Fibroblast of the conjunctiva (primary cell): ENCODE results near the gene WHRN.

ENCODE experiments used
- DNase-seq: peaks from one replicate; pipeline ENCODE4 v3.0.0-alpha.2; 2010; ENCODE audit warnings: low read depth

Gene WHRN

DNA sequence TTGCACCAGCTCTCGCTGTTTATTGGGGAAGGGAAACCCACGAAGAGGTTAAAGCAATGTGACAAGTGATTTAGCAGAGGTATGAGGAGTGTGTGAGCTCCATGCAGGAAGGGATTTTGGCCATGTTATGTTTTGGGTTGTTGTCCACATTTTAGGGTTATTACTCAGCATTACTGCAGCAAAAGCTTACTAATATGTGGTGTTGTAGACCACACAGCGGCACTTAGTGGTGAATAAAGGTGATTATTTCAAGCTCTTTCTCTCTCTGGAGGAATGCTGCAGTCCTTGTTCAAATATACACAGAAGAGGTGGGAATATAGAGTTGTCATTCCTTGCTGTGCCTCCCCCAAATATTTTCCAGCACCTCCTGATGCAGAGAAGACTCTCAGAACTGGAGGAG lies 87.8 kb downstream of the WHRN start:
- DNase-seq, result no peak

DNA sequence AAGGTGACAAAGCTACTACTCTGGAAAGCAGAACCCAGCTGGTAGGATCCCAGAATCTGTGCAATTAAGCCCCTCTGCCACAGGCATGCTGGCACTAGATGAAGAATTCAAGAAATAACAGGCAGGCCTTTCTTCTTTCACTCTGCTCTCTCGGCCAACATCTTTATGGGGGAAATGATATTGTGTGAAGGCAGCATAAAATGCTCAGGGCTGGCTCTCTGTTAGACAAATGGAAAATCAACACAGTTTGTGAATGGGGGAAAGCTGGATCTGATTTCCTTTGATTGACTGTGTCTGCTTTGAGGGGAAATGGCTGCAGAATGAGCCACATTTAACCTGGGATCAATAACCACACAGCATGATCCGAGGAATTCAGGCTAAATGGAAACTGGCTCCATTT lies 88.4 kb downstream of the WHRN start:
- DNase-seq, result no peak

DNA sequence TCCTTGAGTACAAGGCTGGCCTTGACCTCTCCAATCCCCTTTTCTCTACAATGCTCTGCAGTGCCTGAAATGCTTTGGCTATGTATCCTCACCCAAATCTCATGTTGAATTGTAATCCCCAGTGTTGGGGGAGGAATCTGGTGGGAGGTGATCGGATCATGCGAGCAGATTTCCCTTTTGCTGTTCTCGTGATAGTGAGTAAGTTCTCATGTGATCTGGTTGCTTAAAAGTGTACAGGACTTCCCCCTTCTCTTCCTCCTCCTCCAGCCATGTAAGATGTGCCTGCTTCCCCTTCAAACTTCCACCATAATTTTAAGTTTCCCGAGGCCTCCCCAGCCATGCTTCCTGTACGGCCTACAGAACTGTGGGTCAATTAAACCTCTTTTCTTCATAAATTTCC lies 89.0 kb downstream of the WHRN start:
- DNase-seq, result no peak

DNA sequence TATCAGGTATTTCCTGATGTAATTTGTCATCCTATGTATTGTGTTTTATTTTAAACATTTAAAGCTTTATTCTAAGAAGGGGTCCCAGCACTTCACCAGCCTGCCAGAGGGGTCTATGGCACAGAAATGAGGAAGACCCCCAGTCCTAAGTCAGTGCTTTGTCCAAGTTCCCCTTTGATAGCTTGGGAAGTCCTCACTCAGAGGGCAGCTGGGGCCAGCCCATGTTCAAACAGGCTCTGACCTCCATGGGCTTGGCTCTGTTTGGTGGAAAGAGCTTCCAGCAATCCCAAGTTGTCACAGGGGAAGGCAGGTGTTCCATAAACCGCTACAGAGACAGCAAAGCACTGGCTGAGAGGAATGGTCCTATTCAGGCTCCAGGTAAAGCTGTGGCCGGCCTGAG lies 90.9 kb downstream of the WHRN start:
- no peak for DNase-seq

DNA sequence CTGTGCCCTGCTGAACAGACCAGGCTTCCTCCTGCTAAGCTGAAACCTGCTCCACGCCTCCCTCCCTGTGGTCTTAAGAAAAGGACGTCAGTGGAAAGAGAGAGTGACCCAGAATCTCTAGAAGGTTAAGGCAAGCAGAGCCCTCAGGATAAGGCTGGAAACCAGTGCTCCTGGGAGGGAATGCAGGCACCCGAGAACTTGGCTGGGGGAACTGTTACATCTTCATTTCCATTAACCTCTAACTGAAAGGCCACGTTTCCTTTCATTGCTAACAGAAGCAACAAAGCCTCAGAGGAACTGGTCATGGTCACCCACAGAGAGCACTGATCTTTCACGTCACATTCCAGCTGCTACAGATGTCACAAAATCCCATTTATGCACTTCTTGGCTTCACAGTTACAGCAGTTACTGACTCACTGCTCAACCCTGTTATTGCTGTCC lies 91.4 kb downstream of the WHRN start:
- no peak for DNase-seq

DNA sequence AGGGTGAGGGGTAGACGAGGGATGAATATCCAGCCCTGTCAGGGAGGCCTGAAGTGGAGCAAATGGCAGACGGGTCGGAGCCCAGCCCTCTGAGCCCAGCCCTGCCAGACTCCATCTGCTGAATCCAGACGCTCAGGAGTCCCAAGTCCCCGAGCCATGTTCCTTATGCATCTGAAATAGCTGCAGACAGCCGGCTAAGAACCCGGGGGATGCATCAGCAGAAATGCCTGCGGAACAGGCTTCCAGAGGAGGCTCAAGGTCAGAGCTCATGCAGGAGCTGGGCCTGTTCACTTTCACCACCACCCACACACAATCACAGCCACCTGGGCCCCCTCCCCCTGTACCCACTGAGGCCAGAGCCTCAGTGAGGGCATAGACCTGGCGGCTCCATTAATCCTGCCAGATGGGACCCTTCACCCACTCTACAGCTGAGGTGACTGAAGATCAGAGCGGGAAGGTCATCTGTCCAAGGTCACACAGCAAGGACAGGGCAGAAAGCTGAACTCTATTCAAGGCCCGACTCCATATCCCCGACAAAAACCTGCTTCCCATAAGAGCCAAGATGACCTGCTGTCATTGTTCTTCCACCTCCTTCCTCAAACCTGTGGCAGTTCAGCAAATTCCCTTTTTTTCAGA lies 93.1 kb downstream of the WHRN start:
- DNase-seq, result no peak

DNA sequence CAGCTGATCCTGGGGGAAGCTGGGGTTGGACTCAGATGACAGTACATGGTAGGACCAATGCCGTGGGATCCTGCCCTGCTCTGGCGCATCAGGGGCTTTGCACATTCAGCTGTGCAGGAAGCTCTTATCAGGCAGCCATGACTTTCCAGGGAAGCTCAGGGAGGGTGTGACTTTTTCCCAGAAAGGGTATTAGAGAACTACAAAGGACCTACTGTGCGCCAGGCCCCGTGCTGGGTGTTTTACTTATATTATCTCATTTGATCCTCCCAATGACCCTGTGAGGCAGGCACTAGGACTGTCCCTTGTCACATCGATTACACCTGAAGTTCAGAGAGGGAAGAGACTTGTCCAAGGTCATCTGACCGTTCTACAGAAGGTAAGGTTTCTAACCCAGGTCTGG lies 93.8 kb downstream of the WHRN start:
- DNase-seq, result no peak

DNA sequence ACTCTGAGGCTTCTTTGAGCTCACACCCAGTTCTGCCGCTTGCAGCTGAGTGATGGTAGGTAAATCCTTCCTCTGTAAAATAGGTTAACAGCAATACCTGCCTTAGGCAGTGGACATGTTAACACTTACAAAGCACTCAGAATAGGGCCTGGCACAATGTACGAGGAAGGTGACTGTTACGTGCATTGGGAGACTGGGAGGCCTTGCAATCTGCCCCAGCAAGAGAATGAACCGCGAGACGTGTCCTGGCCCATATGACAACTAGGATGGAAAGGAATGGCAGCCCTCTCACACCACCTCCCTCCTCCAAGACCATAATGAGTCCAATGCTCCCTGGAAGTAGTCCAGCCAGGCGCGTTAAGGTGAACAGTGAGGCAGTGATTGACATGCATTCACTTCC lies 94.4 kb downstream of the WHRN start:
- DNase-seq, result no peak

DNA sequence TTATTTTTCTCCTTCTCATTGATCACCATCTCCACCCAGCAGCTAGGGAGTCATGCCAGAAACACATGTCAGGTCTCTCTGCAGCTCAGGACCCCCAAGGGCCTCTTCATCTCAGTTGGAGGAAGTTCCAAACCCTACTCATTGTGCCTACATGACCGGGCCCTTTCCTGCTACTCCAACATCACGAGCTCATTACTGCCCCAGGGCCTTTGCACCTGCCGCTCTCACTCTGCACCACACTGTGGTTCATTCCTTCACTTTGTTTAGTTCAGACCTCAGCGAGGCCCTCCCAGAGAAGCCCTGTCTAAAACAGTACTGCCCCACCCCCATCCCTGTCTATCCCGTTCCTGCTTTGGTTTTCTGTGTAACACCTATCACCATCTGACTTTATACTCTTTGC lies 95.4 kb downstream of the WHRN start:
- DNase-seq, result no peak

DNA sequence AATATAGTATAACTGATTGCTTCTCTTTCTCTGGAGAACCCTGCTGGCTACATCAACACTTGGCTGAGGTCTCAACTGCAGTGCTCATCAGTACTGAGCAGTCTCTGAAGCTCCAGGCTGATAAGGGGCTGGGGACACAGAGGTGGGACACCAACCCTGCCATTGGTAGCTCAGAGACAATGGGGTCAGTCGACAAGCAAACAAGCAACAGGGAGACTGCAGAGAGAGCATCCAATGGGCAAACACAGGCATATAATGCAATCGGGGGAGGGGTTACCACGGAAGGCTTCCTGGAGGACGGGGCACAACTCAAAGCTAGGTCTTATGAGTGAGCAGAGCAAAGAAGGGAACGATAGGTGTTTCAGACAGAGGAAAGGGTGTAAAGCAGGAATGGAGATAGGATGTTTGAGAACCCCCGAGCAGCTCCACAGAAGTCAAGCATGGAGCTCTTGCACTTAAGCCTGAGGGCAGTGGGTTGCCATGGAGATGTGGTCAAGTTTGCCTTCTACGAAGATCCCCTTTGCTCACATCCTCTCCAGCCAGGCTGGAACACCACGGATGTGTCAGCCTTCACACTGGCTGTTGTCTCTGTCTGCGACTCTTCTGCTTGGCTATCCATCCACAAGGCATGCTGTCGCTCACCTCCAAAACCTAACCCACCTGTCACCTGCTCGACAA lies 96.0 kb downstream of the WHRN start:
- DNase-seq, result no peak

DNA sequence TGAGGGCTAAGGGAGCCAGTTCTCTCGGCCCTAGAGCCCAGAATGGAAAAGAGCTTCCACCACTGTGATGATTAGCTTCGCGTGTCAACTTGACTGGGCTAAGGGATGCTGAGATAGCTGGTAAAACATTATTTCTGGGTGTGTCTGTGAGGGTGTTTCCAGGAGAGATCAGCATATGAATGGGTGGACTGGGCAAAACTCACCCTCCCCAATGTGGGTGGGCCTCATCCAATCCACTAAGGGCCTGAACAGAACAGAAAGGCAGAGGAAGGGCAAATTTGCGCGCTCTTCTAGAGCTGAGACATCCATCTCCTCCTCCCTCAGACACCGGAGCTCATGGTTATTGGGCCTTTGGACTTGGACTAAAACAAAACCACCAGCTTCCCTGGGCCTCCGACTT lies 96.6 kb downstream of the WHRN start:
- no peak for DNase-seq

DNA sequence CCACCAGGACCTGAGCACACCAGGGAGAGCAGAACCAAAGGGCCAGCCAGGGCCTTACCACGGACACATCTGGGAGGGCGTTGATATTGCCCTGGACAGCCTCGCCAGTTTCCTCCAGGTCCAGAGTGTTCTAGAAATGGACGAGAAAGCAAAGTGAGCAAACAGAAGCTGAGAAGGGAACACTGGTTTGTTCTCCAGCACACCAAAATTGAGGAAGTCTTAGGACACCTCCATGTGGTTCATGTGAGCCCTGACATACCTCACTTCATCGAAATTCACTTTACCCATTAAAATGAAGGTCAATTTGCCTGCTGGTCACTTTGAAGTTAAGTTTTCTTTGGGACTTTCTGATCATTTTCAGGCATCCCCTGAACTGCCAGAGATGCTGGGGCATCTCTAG lies 97.4 kb downstream of the WHRN start:
- DNase-seq, result no peak

DNA sequence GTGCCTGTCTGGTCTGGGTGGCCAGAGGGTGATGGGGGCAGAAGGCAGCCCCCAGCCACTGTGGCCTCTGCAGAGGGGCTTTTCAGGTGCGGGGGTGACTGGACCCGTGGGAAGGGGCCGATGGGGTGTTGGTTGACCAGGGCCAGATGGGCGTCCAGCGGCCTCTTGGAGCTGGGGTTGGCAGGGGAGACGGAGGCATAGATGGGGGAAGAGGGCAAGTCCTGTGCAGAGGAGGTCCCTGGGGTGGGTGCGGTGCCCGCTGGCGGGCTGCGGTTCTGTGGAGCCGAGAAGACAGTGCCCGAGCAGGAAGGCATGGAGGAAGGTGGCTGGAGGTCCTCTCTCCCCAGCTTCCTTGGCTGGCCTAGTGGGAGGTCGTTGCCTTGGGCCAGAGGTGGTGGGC lies 98.8 kb downstream of the WHRN start:
- DNase-seq, result no peak

DNA sequence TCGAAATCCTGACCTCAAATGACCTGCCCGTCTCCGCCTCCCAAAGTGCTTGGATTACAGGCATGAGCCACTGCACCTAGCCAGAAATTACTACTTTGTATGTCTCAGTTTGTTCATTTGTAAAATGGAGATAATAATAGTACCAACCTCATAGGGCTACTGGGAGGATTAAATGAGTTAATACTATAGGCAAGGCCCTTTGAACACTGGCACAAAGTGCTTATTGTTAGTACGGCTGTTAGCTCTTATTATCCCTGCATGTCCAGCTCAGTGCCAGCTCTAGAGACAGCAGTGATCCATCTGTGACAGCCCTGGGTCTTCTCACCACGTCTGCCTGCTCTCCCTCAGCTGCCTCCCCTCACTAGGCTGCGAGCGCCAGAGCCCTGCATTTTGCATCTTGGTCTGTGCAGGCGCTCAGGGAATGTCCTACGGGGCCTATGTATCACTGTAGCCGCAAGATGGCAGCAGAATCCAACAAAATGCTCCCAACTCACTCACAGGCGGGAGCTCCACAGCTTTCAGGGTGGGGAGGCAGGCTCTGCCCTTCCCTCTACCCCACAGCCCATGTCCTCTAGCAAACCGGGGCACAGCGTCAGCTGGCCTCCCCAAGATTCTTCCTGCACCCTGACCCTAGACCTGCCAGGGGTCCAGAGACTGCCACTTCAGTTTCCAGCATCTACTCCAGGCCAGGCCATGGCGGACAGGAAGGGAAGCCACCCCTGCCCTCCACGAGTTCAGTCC lies 99.8 kb downstream of the WHRN start:
- peak; percentile 65 for DNase-seq

DNA sequence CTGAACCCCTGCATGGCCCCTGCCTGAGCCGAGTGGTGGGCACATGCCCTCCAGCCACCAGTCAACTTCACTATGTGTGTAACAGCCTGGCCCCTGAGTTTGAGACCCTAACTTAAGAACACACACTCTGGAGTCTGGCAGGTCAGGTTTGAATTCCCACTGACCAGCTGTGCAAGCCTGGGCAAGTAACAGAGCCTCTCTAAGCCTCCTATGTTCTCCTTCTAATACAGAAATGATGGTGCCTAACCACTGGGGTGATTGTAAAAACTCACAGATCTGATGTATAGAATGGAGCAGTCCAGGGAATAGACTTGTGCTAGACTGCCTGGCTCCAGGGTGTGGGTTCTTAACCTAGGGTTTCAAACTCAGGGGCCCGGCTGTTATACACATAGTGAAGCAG lies 100.7 kb downstream of the WHRN start:
- DNase-seq, result no peak

DNA sequence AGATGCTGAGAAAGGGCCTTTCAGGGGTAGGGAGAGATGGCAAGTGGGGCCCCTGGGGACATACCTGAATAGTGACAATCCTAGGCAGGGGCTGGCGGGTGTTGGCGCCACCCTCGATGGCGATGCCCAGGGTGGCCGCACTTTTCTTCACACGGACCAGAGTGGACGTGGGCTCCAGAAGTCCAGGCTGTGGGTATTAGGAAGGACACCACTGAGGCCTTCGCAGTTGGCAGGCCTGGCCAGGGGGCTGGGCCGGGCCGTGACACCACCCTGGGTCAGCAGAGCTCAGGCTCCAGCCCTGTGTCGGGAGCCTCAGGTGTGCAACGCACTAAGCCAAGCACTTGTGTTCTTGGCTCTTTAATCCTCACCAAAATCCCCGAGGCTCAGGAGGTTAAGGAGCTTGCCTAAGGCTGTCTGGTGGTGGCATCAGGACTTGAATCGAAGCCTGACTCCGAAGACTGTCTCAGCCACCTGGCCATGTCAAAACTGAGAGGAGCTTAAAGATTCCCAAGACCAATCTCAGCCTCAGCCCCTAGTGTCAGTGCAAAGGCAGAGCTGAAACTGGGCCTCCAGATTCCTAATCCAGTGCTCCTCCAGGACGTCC lies 102.0 kb downstream of the WHRN start:
- no peak for DNase-seq

DNA sequence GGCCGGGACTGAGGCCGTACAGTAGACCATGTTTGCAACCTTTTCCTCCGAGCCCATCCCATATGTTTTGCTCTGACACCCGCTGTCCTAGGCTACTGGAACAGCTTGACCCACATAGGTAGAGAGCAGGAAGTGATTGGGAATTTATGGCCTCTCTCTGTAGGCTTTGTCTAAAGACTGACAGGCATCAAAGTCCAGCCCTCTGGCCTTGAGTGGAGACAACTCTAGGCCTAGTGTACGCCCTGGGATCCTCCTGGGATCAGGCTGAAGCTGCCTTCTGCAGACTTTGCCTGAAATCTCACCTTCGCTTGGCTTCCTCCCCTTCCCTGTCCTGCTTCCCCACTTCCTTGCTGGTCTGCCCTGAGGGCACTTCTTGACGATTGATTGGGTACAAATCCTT lies 103.9 kb downstream of the WHRN start:
- no peak for DNase-seq

DNA sequence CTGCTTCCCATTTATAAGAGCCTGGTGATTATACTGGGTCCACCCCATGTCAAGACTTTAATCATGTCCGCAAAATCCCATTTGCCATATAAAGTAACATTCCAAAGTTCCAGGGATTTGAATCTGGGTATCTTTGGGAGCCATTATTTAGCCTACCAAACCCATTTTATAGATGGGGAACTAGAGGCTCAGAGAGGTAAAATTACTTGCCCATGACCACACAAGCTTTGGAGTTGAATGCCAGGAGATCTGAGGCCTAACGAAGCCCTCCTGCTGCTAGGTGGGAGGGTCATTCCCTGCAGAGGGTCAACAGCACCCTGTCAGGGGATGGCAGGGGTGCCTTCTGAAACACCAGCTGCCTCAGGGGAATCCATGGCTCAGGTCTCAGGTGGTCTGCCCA lies 104.5 kb downstream of the WHRN start:
- no peak for DNase-seq

DNA sequence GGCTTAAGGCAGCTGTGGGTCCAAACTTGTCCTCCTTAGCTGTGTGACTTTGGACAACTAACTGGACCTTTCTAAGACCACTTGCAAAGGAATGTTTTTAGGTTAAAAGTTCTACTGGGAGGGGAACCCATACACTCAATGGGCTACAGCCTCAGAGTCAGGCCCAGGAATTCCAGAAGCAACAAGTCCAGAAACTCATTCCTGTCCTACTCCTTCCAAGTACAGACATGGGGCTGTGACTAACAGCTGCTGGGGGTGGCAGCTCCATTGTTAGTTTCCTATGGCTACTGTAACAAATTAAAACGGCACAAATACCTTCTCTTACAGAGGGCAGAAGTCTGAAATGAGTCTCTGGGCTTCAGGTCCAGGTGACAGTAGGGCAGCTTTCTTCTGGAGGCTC lies 105.1 kb downstream of the WHRN start:
- no peak for DNase-seq

DNA sequence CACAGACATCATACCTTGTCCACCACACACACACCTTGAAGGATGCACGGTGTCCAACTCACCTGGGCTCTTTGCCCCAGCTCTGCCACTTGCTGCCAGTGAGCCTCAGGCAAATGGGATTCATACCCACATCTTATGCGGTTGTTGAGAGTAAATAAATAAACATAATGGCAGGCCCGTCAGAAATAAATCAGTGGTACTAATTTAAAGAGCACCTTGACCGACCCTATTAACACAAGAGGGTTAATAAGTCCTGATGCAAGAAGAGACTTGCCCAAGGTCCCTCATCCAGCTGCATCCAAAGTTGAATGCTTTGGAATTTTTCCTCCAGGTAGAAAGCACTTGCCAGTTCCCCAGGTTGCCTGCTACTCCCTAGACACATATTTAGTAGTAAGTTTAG lies 105.9 kb downstream of the WHRN start:
- no peak for DNase-seq

DNA sequence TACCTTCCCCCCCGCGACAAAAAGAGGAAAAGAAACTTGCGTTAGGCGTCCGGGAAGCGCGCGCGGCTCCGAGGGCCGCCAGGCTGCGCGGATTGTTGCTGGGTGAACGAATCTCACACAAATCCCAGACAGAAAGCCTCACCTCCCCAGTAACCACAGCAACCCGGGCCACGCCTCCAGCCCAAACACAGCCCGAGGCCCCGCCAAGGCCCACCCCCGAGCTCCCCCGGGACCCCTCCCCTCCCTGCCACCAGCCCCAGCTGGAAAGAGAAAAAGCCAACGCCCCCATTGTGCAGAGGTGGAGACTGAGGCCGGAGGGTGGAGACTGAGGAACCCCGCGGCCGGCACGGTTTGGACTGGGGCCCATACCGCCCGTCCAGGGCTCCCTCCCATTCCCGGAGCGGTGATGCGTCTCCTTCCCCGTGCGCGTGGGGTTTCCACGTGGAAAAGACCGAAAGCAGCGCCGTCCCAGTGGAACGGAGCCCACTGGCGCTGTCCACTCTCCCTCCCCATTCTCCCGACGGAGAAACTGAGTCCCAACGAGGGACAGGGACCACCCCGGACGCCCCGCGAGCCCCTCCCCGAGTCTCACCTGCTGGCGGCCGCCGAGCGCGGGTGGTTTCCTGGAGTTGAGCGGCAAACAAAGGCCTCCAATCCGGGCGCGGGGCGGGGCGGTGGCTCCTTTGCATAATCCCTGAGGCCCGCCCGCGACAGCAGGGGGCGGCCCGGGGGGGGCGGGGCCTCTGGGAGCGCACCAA lies 107.2 kb downstream of the WHRN start:
- peak; percentile 94 for DNase-seq

DNA sequence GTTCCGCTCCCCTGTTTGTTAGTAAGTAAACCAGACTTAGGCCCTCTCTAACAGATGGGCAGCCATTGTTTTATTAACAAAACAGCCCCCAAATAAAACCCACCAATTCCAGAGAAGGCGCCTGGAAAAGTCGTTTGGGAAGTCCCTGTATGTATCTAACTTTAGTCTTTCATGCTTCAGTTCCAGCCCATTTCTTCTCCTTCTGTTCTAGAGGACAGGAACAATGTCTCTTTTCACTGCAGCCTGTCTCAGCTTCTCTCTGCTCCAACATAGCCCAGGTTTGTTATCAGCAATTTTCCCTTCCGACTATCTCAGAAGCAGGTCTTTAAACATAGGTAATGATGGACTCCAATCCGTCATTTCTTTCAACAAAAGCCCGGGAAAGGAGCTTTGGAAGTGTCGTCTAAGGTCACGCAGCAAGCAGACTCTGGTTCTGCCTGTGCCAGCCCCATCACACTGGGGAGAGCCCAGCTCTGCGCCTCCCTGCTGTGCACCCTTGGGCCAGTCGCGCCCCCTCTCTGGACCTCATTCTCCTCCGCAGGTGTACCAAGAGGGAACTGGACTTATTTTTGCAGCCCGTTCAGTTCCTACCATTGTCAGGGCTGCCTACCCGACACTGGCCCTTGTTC lies 107.9 kb downstream of the WHRN start:
- no peak for DNase-seq
